A673 (cell line): Measurements from ENCODE around the gene TUBA1C.

ENCODE experiments used
- CTCF ChIP-seq: fragments of 300-800, 200-600 bp; sonication (generic); conservative IDR thresholded peaks from 2 replicates; pipeline ENCODE4 v1.5.1; 2017; ENCODE audit warnings: low read depth, mild to moderate bottlenecking, antibody characterized with exemption, low read length, moderate library complexity, mixed read lengths
- EZH2 ChIP-seq: fragments of 200-600 bp; sonication (generic); IDR thresholded peaks from 2 replicates; pipeline ENCODE4 v1.6.1; 2017; ENCODE audit warnings: borderline replicate concordance, low read depth, mild to moderate bottlenecking, mixed read lengths, antibody characterized with exemption, low read length; ENCODE audit not compliant: poor library complexity, severe bottlenecking

GRCh38 chr12:49314811-49315210 is 49.9 kb downstream of the TUBA1C start:
- no peak for TF ChIP-seq CTCF
- no peak for TF ChIP-seq EZH2
